T47D (cell line): ENCODE measurements around the gene AGK.
A peak's percentile ranks its signal among the peaks of the same experiment; 100 is the strongest.

ENCODE experiments used
- DNase-seq, 2 experiments: peaks; one replicate each; pipeline versions ENCODE4 v3.0.0 to v3.0.0-alpha.2; 2011 to 2012; ENCODE audit warnings: low read depth in 1 of 2, low spot score in 1 of 2
- JUND ChIP-seq: IDR thresholded peaks from 2 replicates; pipeline ENCODE4 v1.6.1; 2012; ENCODE audit warnings: low read depth
- in situ Hi-C: cut with HindIII; loops from 2 replicates; pipeline ENCODE4 v1.10.0; 2016; ENCODE audit warnings: low sequenced_read_pairs, low pct_unique_long_range_greater_than_20kb

Gene AGK

GRCh38 chr7:141551094-141551781 is at the start of gene AGK:
TSS of gene AGK (plus strand) at chr7:141551410. CDS start at chr7:141555467, 4,057 bp downstream.
- in situ Hi-C loops = no loop called here
- no peak for TF ChIP-seq JUND
- peak; percentile 68 to 77 for DNase-seq

GRCh38 chr7:141501451-141501850 is 49.8 kb upstream of the AGK start:
- DNase-seq = no peak
- in situ Hi-C loops = no loop called here
- no peak for TF ChIP-seq JUND

- in situ Hi-C loops = no loop called here
- no peak for TF ChIP-seq JUND
- DNase-seq = no peak
Observed at GRCh38 chr7:141511316-141511675, 39.9 kb upstream of the AGK start.

DNA sequence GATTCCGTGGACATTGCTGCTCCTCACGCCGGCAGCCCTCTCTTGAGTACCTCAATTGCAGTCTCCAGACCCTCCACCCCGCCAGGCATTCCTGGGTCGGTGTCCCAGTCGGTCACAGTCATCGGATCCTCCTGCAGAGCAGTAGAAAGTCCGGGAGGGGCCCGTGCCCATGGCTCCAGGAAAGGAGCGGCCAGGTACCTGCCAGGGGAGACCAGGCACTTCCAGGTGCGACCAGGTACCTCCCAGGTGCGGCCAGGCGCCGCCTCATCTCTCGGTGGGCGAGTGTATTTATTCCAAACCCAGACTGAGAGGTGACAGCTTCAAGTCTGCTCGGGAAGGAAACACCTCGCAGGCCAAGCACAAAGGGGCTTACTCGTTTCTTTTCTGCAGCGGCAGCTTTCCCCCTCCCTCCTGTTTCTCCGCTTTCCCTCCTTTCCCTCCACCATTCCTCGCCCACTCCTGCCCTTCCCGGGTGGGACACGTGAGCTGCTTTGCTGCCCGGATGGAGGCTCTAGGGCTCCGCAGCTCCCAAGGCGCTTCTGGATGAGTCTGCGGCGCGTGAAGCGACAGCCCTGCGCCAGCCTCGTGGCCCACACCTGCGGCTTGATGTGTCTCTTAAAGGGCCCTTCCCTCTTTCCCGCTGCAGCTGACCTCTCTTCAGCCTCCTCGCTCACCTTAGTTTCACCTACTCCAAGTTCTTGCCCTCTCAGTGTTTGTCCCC is 39.4 kb upstream of the AGK start:
- in situ Hi-C loops = no loop called here
- no peak for DNase-seq
- TF ChIP-seq JUND = no peak

DNA sequence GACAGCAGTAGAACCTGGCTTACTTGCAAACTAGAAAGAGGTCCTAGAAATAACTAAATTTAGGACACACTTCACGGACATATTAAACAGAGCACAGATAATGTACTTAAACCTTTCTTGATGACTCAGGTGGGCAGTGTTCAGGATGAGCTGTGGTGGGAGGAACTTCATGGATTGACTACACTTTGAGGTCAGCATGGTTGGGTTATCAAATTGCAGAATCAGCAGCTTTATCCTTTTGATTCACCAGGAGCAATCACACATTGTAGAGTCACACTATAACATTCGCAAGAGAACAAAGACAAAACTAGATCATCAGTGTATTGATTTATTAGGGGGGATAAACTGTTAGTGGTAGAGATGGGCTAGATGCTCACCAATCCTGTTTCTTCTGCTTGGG is 38.6 kb upstream of the AGK start:
- no peak for DNase-seq
- TF ChIP-seq JUND = no peak
- in situ Hi-C loops = no loop called here

DNA sequence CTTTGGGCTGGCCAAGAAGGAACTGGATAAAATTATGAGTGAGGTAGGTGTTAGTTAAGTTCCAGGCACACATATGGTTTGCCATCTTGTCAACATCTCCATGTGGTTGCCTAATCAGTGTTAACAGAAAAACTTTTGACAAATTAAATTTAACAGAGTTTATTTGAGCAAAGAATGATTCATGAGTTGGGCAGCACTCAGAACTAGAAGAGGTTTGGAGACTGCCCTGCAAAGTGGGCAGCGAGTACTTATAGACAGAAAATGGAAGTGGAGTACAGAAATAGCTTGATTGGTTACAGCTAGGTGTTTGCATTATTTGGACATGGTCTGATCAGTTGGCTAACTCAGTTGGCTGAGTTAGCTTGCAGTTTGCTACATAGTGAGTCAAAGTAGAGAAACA is 37.5 kb upstream of the AGK start:
- TF ChIP-seq JUND = no peak
- no peak for DNase-seq
- in situ Hi-C loops = no loop called here

- DNase-seq = no peak
- no peak for TF ChIP-seq JUND
- in situ Hi-C loops = no loop called here
Observed at GRCh38 chr7:141515941-141516340, 35.3 kb upstream of the AGK start.

- in situ Hi-C loops = no loop called here
- no peak for TF ChIP-seq JUND
- DNase-seq = no peak
Observed at GRCh38 chr7:141519623-141520022, 31.6 kb upstream of the AGK start.

DNA sequence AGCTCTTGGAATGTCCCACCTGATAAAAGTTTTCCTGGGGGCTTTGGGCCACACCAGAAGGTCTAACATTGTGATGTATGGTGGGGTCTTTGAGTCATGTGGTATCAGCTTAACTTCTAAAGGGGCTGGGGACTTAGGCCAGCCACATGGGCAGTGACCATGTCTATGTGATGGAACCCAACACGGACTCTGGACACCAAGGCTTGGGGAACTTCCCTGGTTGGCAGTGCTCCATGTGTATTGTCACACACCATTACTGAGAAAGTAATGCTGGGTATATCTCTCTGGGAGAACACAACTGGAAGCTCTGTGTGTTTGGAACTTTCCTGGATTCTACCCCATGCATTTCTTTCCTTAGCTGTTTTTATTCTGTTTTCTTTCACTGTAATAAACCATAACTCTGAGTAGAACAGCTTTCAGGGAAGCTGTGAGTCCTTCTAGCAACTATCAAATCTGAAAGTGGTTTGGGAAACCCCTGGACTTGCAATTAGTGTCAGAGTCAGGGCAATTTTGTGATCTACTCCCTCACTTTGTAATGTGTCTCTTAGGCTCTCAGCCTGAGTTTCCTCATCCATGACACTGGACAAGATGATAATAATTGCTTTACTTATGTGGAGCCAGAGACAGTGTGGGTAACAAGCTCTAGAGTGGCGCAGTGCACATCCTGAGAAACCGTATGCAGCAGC is 28.4 kb upstream of the AGK start:
- TF ChIP-seq JUND = no peak
- in situ Hi-C loops = no loop called here
- no peak for DNase-seq

DNA sequence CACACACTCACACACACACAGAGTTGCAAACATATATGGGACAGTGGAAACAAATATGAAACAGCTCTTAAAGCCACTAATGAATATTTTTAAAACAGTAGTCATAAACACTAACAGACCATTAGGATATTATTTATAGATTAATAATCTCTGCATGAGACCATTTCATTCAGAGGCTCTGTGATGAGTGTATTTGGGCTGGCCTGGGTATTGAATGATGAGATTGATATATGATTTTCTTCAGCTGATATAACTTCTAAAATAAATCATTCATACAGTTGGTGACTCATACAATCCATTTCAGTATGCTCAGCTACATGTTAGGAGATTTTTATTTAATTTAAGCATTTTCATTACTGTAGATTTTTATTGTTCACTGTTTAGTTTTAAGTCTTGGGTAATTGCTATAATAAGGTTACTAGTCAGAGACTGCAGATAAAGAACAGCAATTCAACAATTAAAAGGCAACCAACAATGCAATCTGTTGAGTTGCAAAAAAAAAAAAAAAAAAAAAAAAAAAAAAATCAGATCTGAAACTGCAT is 25.2 kb upstream of the AGK start:
- in situ Hi-C loops = no loop called here
- TF ChIP-seq JUND = no peak
- no peak for DNase-seq

DNA sequence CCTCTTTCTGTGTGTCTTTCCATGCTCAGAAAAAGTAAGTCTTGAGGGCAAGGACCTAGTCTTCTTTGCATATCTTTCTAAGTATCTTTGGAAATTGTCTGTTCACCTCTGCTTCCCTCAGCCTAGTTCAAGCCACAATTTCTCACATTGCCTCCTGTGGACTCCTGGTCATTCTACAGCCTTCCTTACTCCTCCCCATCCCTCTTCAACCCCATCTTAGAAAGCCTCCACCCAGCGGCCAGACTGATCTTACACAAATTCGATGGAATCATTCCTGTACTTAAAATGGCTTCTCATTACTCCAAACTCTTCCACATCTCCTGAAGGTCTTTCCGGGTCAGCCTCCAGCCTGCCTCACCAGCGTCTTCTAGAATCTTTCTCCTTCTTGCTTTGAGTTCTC is 24.1 kb upstream of the AGK start:
- DNase-seq = no peak
- in situ Hi-C loops = no loop called here
- TF ChIP-seq JUND = no peak

DNA sequence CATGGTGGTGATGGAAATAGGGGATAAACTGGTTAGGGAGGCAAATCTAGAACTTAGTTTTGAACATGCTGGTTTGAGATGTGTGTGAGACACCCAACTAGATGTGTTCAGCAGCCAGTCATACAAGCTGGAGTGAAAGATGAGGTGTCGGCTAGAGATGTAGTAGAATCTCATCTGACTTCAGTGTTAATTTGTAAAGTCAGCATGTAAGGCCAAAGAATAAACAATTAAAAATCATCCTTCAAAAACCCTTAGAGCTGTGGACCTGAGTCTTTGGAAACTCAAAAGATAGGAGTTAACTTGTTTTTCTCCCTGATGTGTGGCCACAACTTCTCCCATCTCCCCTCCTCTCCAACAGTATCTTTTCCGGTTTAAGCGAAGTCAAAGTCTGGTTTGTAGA is 22.8 kb upstream of the AGK start:
- TF ChIP-seq JUND = no peak
- in situ Hi-C loops = no loop called here
- DNase-seq = no peak

DNA sequence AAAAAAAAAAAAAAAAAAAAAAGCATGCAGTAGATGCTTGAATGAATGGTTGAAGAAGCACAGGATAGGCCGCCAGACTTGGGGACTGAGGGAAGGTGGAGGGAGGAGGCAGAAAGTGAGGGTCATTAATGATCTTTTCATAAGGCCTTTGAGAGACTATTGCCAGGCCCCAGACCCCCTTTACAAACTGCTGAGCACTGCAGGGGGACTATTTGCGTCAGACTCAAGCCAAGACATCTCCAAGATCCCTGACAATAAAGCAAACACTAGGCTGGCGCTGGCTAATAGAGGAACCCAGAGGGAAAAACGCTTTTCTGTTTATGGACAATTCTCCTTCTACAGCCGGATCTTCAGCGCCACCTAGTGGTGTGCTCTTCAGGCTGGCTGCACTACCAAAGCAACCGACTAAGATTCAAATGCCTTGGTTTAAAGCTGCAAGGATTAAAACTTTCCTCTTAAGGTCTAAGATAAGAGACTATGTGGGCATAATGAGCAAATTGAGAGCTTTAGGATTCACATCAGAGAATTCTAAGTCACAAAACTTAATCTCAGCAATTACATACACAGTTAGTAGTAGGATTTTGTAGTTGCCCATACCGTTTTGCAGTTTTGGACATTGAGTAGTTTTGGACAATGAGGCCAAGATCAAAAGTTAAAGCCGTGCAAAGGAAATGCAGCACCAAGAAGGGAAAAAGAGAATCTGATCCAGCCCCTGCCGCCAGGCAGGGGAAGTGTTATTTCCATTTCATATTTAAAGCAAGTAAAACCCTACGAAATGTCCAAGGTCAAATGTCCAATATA is 17.9 kb upstream of the AGK start:
- in situ Hi-C loops = no loop called here
- no peak for TF ChIP-seq JUND
- peak; percentile 45 to 77 for DNase-seq
